ENCODE data around the gene DPM1.

Gene DPM1

GRCh38 chr20:50915424-50915823 is 42.9 kb downstream of the DPM1 start:
- TF ChIP-seq EZH2 (IDR thresholded peaks at IDR 0.05; ENCODE audit: borderline replicate concordance, low read length), result no peak
- no peak for TF ChIP-seq CTCF (IDR thresholded peaks at IDR 0.05; ENCODE audit: low read length)
- H3K4me3 ChIP-seq (ENCODE audit: low read depth, low read length, poor library complexity, severe bottlenecking), result no peak overlapping the region
- no peaks in the 10 kb centered on the region for H3K9me2 ChIP-seq (ENCODE audit: low read depth, low read length)
- peaks cover 89% of the 10 kb centered on the region for H3K36me3 ChIP-seq (ENCODE audit: insufficient read depth, low read length)
- peaks cover 14% of the 10 kb centered on the region; the same call in 1 of the 2 replicates for H4K20me1 ChIP-seq (ENCODE audit: insufficient read depth, low read length)
- no peaks in the 10 kb centered on the region for H3K27me3 ChIP-seq (ENCODE audit: insufficient read depth, low read length)
- H3K79me2 ChIP-seq (ENCODE audit: insufficient read depth, low read length), result peaks cover 99% of the 10 kb centered on the region
- no peak overlapping the region for H3K27ac ChIP-seq (ENCODE audit: low read depth, low read length, poor library complexity, severe bottlenecking)
- no peak overlapping the region for H2AFZ ChIP-seq (ENCODE audit: low read length)
- H3F3A ChIP-seq (ENCODE audit: insufficient read depth, low read length), result no peaks in the 10 kb centered on the region
- H3K9me3 ChIP-seq (ENCODE audit: low read length), result no peaks in the 10 kb centered on the region
- peaks cover 49% of the 10 kb centered on the region for H3K4me1 ChIP-seq (ENCODE audit: insufficient read depth, low read length, severe bottlenecking)
- no peak overlapping the region for H3K4me2 ChIP-seq (ENCODE audit: low read length)
- no peak overlapping the region; the same call in 1 of the 2 replicates for H3K9ac ChIP-seq (ENCODE audit: low read length)

GRCh38 chr20:50913690-50914375 is 44.5 kb downstream of the DPM1 start:
- TF ChIP-seq EZH2 (IDR thresholded peaks at IDR 0.05; ENCODE audit: borderline replicate concordance, low read length) (no peak), CTCF (IDR thresholded peaks at IDR 0.05; ENCODE audit: low read length) (no peak)
- H3K27me3 ChIP-seq (ENCODE audit: insufficient read depth, low read length), result no peaks in the 10 kb centered on the region
- H3K4me2 ChIP-seq (ENCODE audit: low read length), result no peak overlapping the region
- no peak overlapping the region for H2AFZ ChIP-seq (ENCODE audit: low read length)
- no peaks in the 10 kb centered on the region for H3K9me3 ChIP-seq (ENCODE audit: low read length)
- no peak overlapping the region for H3K9ac ChIP-seq (ENCODE audit: low read length)
- H3K36me3 ChIP-seq (ENCODE audit: insufficient read depth, low read length), result peaks cover 90% of the 10 kb centered on the region
- H3F3A ChIP-seq (ENCODE audit: insufficient read depth, low read length), result no peaks in the 10 kb centered on the region
- peaks cover 14% of the 10 kb centered on the region; the same call in 1 of the 2 replicates for H4K20me1 ChIP-seq (ENCODE audit: insufficient read depth, low read length)
- H3K9me2 ChIP-seq (ENCODE audit: low read depth, low read length), result no peaks in the 10 kb centered on the region
- H3K4me1 ChIP-seq (ENCODE audit: insufficient read depth, low read length, severe bottlenecking), result peaks cover 38% of the 10 kb centered on the region
- H3K27ac ChIP-seq (ENCODE audit: low read depth, low read length, poor library complexity, severe bottlenecking), result no peak overlapping the region
- H3K79me2 ChIP-seq (ENCODE audit: insufficient read depth, low read length), result peaks cover 100% of the 10 kb centered on the region
- no peak overlapping the region for H3K4me3 ChIP-seq (ENCODE audit: low read depth, low read length, poor library complexity, severe bottlenecking)

- Histone ChIP-seq H3K9me2 (ENCODE audit: low read depth, low read length) (no peaks in the 10 kb centered on the region), H3K4me3 (ENCODE audit: low read depth, low read length, poor library complexity, severe bottlenecking) (no peak overlapping the region), H3K36me3 (ENCODE audit: insufficient read depth, low read length) (peaks cover 83% of the 10 kb centered on the region), H3K9ac (ENCODE audit: low read length) (no peak overlapping the region), H2AFZ (ENCODE audit: low read length) (no peak overlapping the region), H3K9me3 (ENCODE audit: low read length) (no peaks in the 10 kb centered on the region), H3K79me2 (ENCODE audit: insufficient read depth, low read length) (peaks cover 99% of the 10 kb centered on the region), H3K27ac (ENCODE audit: low read depth, low read length, poor library complexity, severe bottlenecking) (no peak overlapping the region), H3K4me2 (ENCODE audit: low read length) (no peak overlapping the region), H4K20me1 (ENCODE audit: insufficient read depth, low read length) (peaks cover 11% of the 10 kb centered on the region; the same call in 1 of the 2 replicates), H3K27me3 (ENCODE audit: insufficient read depth, low read length) (no peaks in the 10 kb centered on the region), H3F3A (ENCODE audit: insufficient read depth, low read length) (no peaks in the 10 kb centered on the region), H3K4me1 (ENCODE audit: insufficient read depth, low read length, severe bottlenecking) (peaks cover 17% of the 10 kb centered on the region)
- TF ChIP-seq EZH2 (IDR thresholded peaks at IDR 0.05; ENCODE audit: borderline replicate concordance, low read length) (no peak), CTCF (IDR thresholded peaks at IDR 0.05; ENCODE audit: low read length) (no peak)
Observed at GRCh38 chr20:50911716-50912115, 46.6 kb downstream of the DPM1 start.
